ENCODE results near the gene PPP4R4. TPM values are rescaled to one million over a fixed set of nuclear protein-coding genes. Genes with fewer than 3 reads are reported as not detected.

PPP4R4 gene
- total RNA-seq, 6 donors from 2014 or later = 3.0 to 18.4 (median 6.3) TPM

DNA sequence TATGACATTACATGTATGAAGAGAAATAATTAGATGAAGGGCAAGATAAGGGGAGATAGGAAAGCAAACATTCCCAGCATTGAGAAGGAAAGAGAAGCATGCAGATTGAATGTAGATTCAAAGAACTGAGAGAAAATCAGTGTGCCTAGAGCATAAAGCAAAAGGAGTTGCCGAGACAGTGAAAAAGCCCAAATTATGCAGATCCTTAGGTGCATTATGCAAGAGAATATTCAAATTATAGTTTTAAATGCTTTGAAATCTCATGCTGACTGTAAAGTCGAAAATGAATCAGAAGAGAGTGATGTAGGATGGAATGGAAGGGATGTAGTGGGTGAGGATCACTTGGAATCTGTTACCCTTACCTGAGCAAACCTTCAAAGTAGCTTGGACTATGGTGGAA, 49.9 kb downstream of the PPP4R4 start:
- TF ChIP-seq POLR2A (IDR thresholded peaks at IDR 0.05) (no peak), EP300 (IDR thresholded peaks at IDR 0.05) (no peak), POLR2AphosphoS5 (IDR thresholded peaks at IDR 0.05) (no peak)
- TF ChIP-seq, protein P1, sequence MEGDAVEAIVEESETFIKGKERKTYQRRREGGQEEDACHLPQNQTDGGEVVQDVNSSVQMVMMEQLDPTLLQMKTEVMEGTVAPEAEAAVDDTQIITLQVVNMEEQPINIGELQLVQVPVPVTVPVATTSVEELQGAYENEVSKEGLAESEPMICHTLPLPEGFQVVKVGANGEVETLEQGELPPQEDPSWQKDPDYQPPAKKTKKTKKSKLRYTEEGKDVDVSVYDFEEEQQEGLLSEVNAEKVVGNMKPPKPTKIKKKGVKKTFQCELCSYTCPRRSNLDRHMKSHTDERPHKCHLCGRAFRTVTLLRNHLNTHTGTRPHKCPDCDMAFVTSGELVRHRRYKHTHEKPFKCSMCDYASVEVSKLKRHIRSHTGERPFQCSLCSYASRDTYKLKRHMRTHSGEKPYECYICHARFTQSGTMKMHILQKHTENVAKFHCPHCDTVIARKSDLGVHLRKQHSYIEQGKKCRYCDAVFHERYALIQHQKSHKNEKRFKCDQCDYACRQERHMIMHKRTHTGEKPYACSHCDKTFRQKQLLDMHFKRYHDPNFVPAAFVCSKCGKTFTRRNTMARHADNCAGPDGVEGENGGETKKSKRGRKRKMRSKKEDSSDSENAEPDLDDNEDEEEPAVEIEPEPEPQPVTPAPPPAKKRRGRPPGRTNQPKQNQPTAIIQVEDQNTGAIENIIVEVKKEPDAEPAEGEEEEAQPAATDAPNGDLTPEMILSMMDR (IDR thresholded peaks at IDR 0.05) = no peak
- WGBS, 2 donors = 61 to 80% methylated on average over 2 of the region's 2 CpGs
- no peak for ATAC-seq (ENCODE audit: low FRiP score in 2 of 2)

DNA sequence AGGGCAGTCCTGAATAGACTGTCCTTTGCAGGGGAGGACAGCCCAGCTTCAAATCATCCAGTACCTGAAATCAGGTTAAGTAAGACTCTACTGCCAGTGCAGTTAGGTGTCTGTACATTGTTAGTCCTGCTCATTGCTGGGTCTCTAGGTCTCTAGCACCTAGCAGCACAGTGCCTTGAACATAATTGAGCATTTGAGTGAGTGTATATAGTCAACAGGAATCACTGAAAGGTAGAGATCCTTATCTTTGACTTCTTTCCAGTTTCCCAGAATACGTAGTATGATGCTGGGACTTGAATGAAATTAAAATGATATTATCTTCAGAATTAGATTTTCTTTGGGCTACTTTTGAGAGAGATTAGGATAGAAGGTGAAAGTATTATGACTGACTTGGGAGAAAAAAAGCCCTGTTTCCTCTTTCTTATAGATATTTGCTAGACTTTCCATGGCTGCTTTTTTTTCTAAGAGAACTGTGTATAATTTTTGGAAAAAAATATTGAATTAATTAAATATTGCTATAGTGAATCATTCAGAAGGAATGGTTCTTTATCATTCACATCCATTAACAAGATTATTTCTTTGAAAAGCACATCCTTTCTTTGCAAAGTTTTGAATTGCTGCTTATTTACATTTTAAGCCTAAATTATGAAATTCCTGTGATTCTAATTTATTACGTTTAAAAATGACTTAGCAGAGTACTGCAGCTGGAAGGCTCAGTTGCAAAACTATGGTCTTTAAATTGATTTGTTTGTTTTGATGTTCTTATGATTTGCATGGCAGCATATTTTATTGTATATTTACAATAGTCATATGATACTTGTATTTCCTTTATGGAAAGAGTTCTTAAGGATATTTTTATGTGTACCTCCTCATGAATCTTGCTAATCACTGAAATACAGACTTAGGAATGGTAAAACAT, 51.6 kb downstream of the PPP4R4 start:
- ATAC-seq (ENCODE audit: low FRiP score in 2 of 2) = no peak
- H3K27me3 ChIP-seq = no peaks in the 10 kb centered on the region
- peaks cover 0 to 16% (median 2%) of the 10 kb centered on the region in 4 donors for H3K4me1 ChIP-seq
- no peak overlapping the region for H3K27ac ChIP-seq
- WGBS, 2 donors = 56 to 57% methylated on average over 2 of the region's 2 CpGs
- TF ChIP-seq POLR2AphosphoS5 (IDR thresholded peaks at IDR 0.05) (no peak), EP300 (IDR thresholded peaks at IDR 0.05) (no peak)
- peaks cover 0 to 5% (median 4%) of the 10 kb centered on the region in 4 donors for H3K9me3 ChIP-seq
- H3K4me3 ChIP-seq = no peak overlapping the region
- no peaks in the 10 kb centered on the region for H3K36me3 ChIP-seq
- DNase-seq = no peak

More for the DNA sequence above, 49.9 kb downstream of the PPP4R4 start:
- H3K36me3 ChIP-seq = no peaks in the 10 kb centered on the region
- H3K27ac ChIP-seq = no peak overlapping the region
- H3K4me3 ChIP-seq = no peak overlapping the region
- peaks cover 0 to 5% (median 4%) of the 10 kb centered on the region in 4 donors for H3K9me3 ChIP-seq
- H3K27me3 ChIP-seq = no peaks in the 10 kb centered on the region
- DNase-seq = no peak
- peaks cover 0 to 16% (median 2%) of the 10 kb centered on the region in 4 donors for H3K4me1 ChIP-seq

DNA sequence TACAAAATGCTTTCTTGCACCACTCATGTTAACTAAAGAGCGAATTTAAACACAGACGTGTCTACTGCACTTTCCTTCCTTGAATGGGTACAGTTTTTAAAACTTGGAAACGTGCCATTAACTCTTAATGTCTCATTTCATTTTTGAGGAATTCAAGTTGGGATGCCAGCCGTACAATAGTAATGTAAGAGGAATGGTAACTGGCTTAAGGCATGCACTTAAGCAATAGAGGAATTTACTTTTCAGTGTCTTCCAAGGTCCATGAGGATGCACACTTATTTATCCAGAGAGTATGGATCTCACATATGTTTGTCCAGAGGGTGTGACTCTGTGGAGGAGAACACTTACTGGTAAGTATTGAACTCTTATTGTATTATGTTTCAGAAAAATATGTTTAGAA, 52.9 kb downstream of the PPP4R4 start:
- WGBS, 2 donors = 28 to 29% methylated on average over 4 of the region's 4 CpGs
- Histone ChIP-seq H3K27ac (no peak overlapping the region), H3K9me3 (peaks cover 0 to 3% (median 0%) of the 10 kb centered on the region in 4 donors), H3K4me1 (peaks cover 0 to 16% (median 2%) of the 10 kb centered on the region in 4 donors), H3K36me3 (no peaks in the 10 kb centered on the region), H3K4me3 (no peak overlapping the region), H3K27me3 (no peaks in the 10 kb centered on the region)
- DNase-seq (no peak), ATAC-seq (ENCODE audit: low FRiP score in 2 of 2) (no peak)
- no peak for TF ChIP-seq POLR2AphosphoS5 (IDR thresholded peaks at IDR 0.05)
- TF ChIP-seq, protein P1 (IDR thresholded peaks at IDR 0.05) = no peak
- no peak for TF ChIP-seq POLR2A (IDR thresholded peaks at IDR 0.05)
- no peak for TF ChIP-seq EP300 (IDR thresholded peaks at IDR 0.05)

DNA sequence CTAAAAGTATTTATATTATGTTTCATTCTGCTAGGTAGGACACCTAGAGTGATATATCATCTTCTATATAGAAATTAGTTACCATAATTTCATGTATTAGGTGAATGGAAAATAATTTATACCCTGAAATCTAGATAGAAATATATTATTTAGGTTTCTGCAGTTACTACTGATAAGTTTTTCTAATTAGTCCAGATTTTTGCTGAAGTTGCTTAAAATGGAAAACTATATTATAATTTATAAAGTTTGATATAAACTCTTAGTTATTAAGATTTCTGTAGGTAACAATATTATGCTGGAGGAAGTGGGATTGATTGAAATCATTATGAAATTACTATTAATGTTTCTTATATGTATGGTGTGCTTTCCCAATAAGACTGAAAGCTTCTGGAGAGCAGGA, 62.9 kb downstream of the PPP4R4 start:
- H3K4me3 ChIP-seq = no peak overlapping the region
- H3K36me3 ChIP-seq = no peaks in the 10 kb centered on the region
- H3K4me1 ChIP-seq = no peaks in the 10 kb centered on the region
- H3K27me3 ChIP-seq = no peaks in the 10 kb centered on the region
- TF ChIP-seq POLR2A (IDR thresholded peaks at IDR 0.05) = no peak
- TF ChIP-seq, protein P1 (IDR thresholded peaks at IDR 0.05) = no peak
- no peak for TF ChIP-seq EP300 (IDR thresholded peaks at IDR 0.05)
- TF ChIP-seq POLR2AphosphoS5 (IDR thresholded peaks at IDR 0.05) = no peak
- DNase-seq (no peak), ATAC-seq (ENCODE audit: low FRiP score in 2 of 2) (no peak)
- no peak overlapping the region for H3K27ac ChIP-seq
- H3K9me3 ChIP-seq = no peaks in the 10 kb centered on the region

DNA sequence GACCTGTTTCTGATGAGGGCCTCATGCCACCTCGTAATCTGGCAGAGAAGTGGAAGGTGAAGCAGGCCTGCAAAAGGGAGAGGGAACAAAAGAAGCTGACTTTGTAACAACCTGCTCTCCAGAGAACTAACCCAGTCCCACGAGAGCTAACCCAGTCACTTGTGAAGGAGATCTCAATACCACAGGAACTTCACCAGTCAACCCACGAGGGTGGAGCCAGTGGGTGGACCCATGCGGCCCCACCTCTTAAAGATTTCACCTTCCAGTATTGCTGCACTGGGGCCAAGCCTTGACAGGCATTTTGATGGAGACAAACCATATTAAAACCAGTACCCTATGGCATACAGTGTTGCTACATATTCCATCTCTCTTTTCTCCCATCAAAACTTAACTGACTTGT, 63.9 kb downstream of the PPP4R4 start:
- DNase-seq (no peak), ATAC-seq (ENCODE audit: low FRiP score in 2 of 2) (no peak)
- no peaks in the 10 kb centered on the region for H3K27me3 ChIP-seq
- no peak overlapping the region for H3K4me3 ChIP-seq
- H3K9me3 ChIP-seq = no peaks in the 10 kb centered on the region
- no peaks in the 10 kb centered on the region for H3K4me1 ChIP-seq
- TF ChIP-seq POLR2A (IDR thresholded peaks at IDR 0.05) (no peak), EP300 (IDR thresholded peaks at IDR 0.05) (no peak), POLR2AphosphoS5 (IDR thresholded peaks at IDR 0.05) (no peak)
- TF ChIP-seq, protein P1 (IDR thresholded peaks at IDR 0.05) = no peak
- H3K36me3 ChIP-seq = no peaks in the 10 kb centered on the region
- no peak overlapping the region for H3K27ac ChIP-seq
- 78 to 85% methylated on average over 4 of the region's 4 CpGs for WGBS, 2 donors

Data from upper lobe of left lung (tissue), 6 donors.